Measurements from ENCODE around the gene C2orf80. TPM values are rescaled to one million over a fixed set of nuclear protein-coding genes. Genes with fewer than 3 reads are reported as not detected.
"Not testable (repeated sequence)": the region's sequence is repeated elsewhere in the genome, so short reads cannot be mapped to it uniquely, and the experiment has no call there.

C2orf80 gene
- polyA plus RNA-seq, 1 donor = not detected

DNA sequence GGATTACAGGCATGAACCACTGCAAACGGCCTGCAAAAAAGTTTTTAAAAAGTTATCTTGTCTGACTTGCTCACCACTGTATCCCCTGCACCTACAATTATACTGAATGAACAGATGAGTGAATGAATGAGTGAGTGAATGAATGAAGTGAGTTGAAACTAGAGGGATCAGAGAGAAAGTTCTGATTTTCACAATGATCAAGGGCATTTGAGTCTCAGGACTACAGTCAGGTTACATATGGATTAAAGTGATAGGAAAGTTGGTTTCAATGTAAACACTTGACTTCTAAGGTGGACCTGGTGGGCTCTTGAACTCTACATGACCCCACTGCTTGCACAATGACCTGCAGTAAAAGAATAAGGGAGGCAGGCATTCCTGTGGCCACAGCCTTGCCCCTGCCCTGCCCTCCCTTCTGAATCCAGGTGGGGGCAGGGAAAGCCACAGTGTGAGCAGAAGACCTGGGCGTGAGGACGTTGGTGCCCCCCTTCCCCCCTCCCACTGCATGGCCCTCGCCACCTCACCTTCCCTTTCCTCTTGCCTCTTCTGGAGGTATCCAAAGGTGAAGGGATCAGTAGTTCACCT lies 10.7 kb downstream of the C2orf80 start:
- DNase-seq = no peak

DNA sequence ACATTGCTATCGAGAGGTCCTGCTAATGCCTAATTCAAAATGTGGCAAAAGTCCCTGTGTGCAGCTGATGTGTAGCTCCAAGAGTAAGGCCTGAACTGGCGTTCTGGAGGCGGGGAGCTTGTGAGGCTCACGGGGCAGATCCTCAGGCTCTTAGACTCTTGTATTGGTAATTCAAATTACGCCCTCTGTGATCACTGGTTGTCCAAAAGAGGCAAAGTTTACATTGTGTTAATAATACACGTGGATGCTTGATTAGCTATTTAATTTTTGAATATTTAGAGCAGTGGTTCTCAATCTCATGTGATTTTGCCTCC lies 14.0 kb downstream of the C2orf80 start:
- DNase-seq = no peak

DNA sequence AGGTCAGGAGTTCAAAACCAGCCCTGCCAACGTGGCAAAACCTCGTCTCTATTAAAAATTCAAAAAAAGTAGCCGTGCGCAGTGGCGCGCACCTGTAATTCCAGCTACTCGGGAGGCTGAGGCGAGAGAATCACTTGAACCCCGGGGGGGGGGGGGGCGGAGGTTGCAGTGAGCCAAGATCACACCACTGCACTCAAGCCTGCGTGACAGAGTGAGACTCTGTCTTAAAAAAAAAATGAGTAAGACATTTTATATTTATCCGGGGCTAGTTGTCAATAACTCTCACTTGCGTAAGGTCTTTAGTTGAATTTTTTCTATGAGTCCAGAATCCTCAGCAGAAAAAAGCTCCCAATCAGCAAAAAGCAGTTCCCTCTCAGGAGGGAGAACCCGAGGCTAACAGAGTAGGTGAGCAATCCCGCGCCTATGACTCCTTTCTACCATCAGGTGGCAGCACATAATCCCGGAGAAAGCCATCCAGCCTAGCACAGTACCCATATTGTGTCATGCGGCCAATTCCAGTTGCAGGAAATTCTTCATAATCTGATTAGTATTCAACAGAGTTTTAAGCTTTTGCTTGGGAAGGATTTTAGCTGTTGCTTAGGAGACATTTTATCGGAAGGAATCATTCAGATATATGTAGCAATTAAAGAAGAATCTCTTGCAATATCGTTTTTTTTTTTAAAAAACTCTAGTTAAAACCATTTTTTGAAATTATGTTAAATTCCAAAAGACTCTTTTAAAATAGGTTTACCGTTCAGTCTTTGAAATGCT lies 14.6 kb downstream of the C2orf80 start:
- DNase-seq = peak; percentile 75

DNA sequence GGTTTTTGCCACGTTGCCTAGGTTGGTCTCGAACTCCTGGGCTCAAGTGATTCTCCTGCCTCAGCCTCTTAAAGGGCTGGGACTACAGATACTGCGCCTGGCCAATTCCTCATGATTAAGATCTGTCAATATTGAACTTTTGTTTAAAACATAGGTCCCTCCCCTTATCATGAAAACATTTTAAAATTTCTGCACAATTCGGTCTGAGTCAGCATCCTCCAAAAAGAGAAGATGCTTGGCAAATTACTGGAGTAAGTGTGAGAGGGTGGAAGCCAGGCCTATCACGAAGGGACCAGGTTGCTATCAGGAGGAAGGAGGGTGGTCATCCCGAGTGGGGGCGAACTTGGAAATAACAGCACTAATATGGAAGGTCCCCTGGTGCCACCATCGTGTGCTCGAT lies 15.7 kb downstream of the C2orf80 start:
- no peak for DNase-seq

DNA sequence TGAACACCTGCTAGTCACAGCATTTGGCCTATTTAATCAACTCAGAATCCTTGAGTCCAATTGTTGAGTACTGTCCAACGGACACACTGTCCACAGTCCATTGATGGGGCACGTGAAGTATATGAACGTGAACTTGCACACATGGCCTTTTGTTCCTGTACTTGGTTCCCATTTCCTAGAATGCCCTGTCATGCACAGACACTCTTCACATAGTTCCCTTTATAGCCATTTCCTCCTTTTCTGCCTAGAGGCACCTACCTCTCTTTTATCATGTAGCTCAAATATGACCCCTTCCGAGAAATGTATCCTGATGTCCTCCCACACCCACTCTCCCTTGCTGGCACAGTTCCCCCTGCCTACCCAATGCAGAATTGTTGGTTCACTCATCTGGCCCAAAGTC lies 17.7 kb downstream of the C2orf80 start:
- DNase-seq = peak; percentile 13

DNA sequence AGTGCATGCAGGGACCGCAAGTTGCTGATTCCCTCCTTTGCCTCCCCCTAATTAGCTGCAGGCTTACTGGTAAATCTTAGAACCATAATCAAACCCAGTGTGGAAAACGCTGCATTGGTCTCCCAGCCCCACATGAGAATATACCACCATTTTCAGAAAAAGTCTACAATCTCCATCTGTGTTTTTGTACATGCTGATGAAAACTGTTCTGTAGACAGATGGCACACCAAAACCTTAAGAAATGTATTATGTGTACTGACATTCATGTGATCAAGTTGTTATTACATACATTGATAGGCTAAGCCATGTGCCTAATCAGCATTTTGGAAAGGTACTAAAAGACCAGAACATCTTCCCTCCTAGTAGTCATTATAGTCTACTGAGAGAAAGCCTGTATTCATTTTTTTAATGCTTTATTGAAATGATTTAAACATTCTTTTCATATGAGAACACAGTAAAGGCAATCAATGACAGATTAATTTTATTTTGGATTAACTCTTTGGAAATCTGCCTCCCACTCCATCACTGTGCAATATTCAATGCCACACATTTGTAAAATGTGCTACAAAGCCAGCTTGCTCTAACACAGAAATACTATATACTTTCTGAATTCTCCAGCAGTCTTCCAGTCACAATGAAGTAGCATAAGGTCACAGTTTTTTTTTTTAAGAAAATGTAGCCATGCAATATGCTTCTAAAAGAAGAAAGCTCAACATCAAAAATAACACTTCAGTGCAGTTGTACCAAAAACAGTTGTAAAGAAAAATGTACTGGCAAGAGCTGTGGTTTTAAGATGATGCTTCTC lies 24.7 kb downstream of the C2orf80 start:
- no peak for DNase-seq

DNA sequence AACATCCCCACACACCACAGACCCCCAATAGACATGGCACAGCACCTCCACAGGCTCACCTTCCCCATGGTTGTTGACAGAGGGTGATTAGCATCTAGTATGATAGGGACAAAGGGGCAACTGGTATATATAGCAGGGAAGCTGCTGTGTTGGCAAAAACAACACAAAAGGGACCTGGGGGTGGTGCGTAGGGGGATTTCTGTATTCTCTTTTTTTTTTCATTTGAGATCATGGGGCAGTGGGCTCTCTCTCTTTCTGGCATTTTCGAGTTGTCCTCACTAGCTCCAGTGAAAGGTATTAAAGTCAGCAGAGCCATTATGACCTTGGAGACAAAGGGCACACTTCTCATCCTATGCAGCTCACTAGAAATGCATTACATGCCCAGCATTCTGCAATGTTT lies 26.3 kb downstream of the C2orf80 start, which contains the start of gene CRYGA:
TSS of gene CRYGA (minus strand) at position 101 of the 400 bp plus-strand sequence. CDS start at position 68, 33 bp downstream.
- DNase-seq = no peak

DNA sequence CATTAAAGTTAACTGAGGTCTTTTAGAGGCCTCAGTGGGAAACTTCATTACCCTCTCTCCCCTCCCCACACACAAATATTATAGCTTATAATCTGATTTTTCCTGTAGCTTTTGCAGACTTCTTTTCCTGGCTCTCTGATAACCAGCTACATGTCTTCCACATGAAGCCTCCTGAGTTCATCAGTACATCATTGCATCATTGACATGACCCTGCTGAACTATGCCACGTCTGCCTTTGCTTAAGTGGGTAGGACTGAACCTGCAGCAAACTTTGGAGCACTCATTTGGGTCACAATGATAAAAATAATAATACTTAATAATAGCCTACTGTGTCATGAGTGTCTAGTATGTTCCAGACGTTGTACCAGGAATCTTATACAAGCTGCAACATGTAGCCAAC lies 33.4 kb downstream of the C2orf80 start:
- no peak for DNase-seq

DNA sequence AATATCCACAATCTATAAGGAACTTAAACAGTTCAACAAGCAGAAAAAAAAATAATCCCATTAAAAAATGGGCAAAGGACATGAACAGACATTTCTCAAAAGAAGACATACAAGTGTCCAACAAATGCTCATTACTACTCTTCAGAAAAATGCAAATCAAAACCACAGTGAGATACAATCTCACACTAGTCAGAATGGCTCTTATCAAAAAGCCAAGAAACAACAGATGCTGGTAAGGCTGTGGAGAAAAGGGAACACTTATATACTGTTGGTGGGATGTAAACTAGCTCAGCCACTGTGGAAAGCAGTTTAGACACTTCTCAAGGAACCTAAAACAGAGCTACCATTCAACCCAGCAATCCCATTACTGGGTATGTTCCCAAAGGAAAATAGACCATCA lies 36.7 kb downstream of the C2orf80 start:
- DNase-seq = no peak

DNA sequence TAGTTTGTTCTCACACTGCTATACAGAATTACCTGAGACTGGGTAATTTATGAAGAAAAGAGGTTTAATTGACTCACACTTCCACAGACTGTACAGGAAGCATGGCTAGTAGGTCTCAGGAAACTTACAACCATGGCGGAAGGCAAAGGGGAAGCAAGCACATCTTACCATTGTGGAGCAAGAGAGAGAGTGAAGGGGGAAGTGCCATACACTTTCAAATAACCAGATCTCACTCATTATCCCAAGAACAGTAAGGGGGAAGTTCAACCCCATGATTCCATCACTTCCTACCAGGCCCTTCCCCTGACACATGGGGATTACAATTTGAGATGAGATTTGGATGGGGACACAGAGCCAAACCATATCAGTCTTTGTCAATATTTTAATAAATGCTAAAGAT lies 38.9 kb downstream of the C2orf80 start:
- no peak for DNase-seq

DNA sequence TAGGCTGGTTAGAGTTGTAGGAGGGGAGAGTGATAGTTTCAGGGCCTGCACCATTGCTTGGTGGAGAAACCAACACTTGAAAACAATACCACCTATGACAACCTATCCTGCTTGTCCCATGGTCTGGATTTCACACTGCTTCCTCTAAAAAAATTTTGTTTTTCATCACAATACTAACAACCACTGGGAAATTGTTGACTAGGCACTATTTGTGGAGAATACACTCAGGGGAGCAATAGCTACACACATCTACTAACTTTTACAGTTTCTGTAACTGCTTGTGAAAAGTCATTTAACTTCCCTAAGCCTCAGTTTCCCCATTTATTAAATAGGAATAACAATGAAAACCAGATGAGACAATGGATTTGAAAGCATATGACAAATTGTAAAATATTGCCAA lies 39.7 kb downstream of the C2orf80 start:
- DNase-seq = no peak

DNA sequence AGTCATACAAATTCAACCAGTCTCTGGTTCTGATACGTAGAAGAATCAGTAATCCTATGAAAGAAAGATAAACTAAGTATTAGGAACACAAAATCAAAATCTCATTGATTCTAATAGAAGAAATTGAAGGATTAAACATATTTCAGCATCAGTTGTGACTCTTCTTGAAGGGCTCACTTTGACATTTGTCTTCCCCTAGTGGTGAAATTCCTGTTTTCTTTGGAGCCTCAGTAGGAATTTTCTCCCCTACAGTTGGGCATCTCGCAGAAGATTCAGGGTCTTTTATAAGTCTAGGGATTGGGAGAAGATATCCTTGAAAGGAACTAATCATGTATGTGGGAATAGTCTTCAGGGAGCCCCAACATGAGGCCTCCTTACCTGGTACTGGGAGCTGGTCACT lies 41.0 kb downstream of the C2orf80 start:
- DNase-seq = no peak

DNA sequence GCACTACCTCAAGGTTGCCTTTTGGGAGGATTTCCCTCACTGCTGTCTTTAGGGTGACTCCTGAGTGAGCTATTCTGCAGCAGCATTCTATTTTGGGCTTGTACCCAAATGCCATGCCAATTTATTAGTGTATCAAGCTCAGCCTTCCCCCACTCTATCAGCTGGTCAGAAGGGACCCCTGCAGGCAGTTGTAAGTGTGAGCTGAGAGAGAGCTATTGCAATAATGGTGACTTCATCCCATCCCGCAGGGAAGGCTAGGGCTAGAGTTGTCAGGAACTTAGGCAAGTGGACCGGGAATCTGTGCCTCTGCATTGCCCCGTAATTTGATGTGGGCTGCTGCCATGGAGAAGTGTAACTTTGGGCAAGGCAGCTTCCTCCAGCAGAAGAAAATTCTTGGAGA lies 42.1 kb downstream of the C2orf80 start:
- no peak for DNase-seq

DNA sequence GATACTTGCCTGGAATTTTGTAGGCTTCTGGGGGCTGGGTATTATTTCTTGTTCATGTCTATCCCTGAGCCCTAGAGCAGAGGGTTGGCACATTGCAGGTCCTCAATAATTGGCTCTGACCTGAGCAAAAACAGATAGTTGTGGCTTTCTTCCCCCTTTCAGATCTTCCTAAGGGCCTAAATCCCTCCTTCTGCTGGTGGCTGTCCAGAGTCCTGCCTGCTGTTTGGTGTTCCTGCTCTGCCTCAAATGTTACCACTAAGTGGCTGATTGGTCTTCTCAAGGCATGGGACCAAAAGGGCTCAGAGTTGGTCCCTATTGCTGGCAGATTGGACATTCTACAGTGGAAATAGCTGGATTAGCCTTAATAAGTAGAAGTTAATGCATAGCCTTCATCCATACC lies 42.8 kb downstream of the C2orf80 start:
- DNase-seq = no peak

DNA sequence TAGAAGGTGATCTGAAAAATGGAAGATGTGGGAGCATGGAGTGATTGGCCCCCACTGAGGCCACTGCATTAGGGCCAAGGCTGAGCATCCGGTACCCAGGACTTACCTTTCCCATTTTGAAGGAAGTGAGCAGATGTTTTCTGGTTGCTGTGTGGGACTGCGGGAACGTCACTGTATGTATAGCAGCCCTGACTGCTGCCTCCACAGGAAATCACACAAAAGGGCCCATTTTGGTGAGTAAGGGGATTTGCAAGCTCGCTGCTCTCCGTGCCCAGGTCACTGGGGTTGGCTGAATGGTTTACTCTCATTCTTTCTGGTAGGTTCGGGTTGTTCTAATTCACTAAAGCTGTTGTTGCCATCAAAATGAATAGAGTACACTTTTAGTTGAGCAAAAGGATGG lies 43.8 kb downstream of the C2orf80 start, which contains the start of gene CRYGB:
TSS of gene CRYGB (minus strand) at position 153 of the 400 bp plus-strand sequence. CDS start at position 115, 38 bp downstream.
- DNase-seq = no peak

DNA sequence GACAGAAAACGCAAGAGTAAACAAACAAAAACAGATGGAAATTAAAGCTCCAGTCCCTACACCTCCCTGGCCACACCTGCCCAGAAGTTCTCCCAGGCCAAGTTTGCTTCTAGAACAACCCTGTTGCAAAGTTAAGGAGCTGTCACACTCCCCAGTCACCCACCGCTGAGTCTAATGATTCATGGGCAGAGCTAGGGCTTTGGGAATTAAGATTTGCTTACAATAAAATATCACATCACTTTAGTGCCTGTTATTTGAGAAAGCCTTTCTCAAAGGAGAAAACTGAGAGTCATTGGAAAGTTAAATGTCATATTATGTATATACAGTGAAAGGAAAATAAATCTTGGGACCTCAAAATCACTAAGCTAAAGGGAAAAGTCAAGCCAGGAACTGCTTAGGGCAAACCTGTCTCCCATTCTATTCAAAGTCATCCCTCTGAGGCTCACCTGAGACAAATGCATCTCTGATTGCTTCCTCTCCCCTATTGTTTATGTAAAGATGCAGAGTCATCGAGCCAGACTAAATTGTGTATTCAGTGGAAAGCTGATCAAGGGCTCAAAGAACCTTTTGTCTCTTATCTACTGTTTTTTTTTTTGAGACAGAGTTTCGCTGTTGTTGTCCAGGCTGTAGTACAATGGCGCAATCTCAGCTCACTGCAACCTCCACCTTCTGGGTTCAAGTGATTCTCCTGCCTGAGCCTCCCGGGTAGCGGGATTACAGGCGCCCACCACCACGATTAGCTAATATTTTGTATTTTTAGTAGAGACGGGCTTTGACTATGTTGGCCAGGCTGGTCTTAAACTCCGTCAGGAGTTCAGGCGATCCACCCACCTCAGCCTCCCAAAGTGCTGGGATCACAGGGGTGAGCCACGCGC lies 46.7 kb downstream of the C2orf80 start:
- no peak for DNase-seq

DNA sequence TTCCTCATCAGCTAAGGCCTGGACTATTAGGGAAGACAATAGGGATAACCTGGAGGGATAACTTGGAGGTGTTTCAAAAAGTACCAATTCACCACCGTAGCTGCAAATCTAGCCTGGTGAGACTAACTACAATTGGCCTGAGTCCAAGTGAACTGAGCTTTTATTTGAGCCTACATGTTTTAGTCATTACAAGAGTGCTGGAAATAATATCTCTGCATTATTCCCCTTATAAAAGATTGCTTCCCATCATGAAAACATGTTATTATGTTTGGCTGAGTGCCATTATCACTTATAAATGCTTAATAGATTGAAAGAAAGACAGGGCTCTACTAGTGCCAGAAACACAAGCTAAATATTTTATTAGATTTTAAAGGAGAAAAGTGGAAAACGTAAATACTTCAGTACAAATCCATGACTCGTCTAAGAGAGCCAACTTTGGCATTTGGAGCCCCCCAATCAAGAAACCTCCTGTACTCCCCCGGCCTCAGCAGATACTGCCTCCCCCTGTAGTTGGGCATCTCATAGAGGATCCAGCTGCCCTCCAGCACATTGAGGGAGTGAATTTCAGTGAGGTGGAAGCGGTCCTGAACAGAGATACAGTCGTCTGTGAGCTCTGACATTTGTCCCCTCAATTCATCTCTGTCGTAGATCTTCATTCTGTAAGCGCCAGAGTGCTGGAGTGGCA lies 47.4 kb downstream of the C2orf80 start:
- no peak for DNase-seq

DNA sequence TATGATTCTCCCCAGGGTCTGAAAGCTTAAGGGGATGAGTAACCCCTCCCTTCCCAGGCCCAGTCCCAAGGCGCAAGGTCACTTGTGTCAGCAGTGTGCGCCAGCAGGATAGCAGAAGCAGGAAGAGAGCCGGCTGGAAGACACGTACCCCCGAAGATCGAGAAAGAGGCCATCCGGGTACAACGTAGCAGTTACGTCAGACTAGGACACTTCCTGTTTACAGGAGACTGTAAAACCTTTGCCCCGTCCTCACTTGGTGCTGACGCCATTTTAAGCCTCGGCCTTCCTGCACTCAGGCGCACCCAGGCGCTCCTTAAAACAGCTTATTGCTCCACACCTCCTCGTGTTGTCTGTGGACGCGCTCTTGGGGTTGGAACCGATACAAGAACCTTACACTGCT lies 50.4 kb downstream of the C2orf80 start:
- no peak for DNase-seq

DNA sequence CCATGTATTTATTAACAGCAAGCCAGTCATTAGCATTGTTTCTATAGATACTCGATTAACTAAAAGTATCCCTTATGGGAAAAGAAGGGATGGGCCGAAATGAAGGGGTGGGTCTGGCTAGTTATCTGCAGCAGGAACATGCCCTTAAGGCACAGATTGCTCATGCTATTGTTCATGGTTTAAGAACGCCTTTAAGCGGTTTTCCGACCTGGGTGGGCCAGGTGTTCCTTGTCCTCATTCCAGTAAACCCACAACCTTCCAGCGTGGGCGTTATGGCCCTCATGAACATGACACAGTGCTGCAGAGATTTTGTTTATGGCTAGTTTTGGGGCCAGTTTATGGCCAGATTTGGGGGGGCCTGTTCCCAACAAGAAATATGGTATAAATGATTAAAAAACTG lies 51.5 kb downstream of the C2orf80 start:
- DNase-seq = not testable (repeated sequence)

DNA sequence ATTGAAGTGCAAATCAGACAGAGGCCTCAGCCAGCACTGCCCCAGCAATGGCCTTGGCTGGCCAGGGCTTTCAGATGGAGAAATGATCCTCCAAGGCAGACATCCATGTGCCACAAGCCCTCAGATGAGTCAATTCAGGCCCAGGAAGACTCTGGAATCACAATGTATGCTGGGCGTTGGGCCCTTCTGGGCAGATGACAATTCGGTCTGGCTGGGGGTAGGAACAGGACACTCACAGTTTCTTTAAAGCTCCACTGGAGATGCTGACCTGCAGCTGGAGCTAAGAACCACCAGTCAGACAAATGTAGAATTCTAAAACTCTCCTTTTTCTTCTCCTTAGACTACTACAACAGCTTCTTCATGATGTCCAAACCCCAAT lies 53.1 kb downstream of the C2orf80 start:
- no peak for DNase-seq

DNA sequence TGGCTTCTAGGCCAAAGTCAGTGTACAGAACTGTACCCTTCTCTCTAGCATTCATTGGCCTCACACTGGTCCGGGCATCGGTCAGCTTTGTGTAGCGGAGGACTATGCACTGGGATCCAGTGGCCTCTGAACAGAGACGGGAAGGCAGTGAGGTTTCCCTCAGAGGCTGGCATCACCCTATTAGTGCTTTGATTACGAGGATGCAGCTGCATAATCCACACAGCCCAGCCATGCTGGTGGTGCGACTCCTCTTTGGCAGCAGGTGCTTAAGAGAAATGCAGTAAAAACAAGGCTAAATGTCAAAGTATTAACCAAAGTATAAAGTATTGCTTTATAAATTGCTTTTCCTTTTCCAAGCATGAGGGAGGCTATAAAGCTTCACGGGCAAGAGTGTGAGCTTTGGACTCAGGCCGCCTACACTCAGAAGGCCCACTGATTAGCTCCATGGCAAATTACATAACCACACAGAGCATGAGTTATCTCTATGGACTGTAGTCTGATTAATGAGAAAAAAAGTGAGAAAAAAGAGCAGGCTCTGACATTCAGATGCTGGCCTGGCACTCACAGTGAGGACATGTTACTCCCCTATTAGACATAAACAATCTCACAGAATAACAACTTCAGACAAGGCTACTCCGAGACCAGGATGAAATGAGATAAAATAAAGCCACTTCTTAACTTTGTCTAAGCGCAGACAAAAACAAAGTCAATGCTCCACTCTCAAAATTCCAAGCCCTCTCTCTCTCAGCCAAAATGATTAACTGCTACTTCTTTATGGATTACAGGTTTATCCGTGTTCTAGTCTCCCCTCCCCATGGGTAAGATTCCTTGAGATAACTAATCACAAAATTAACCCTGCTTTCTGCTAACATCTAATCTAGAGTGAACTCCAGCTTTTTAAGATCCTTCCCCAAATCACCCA lies 53.8 kb downstream of the C2orf80 start:
- DNase-seq = no peak
